Brain microvascular endothelial cell (primary cell): Measurements from ENCODE around the gene ZNF418.
"Not testable (repeated sequence)": the region's sequence is repeated elsewhere in the genome, so short reads cannot be mapped to it uniquely, and the experiment has no call there.

Experiments
- DNase-seq: peaks from one replicate; pipeline ENCODE4 v3.0.0-alpha.2; 2020
- H3K27ac ChIP-seq: fragments of 250-450 bp; sonication (Bioruptor Pico); 2 replicates; pipeline ENCODE4 v1.5.1; 2020; ENCODE audit warnings: mild to moderate bottlenecking, moderate library complexity
- H3K27me3 ChIP-seq: fragments of 250-450 bp; sonication (Bioruptor Pico); replicated peaks from 2 replicates; pipeline ENCODE4 v1.5.1; 2020; ENCODE audit warnings: mild to moderate bottlenecking
- H3K36me3 ChIP-seq: fragments of 250-450 bp; sonication (Bioruptor Pico); replicated peaks from 2 replicates; pipeline ENCODE4 v1.5.1; 2020; ENCODE audit warnings: mild to moderate bottlenecking
- H3K4me3 ChIP-seq: 2 replicates; pipeline ENCODE4 v1.5.1; 2011; ENCODE audit warnings: low read depth, mild to moderate bottlenecking, control low read depth, low read length, moderate library complexity
- in situ Hi-C: cut with HindIII; loops from 2 replicates; pipeline ENCODE4 v1.10.0; 2017; ENCODE audit warnings: low sequenced_read_pairs, low pct_ligation_motif_present
- TF ChIP-seq, protein P1 (sequence below): IDR thresholded peaks from 2 replicates; pipeline ENCODE4 v1.5.1; 2011; ENCODE audit warnings: low read depth, mild to moderate bottlenecking, moderate library complexity, low read length, control low read depth, inconsistent platforms; ENCODE audit errors: missing control alignments

The ZNF418 gene

DNA sequence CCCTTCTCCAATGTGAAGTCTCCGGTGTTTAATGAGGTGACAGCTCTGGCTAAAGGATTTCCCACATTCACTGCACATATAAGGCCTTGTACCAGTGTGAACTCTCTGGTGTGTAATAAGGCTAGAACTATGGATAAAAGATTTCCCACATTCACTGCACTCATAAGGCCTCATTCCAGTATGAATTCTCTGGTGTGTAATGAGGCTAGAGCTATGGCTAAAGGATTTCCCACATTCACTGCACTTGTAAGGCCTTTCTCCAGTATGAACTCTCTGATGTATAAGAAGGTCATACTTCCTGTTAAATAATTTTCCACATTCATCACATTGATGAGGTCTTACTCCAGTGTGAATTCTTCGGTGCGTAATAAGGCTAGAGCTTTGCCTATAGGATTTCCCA, 6.4 kb upstream of the ZNF418 start:
- H3K36me3 ChIP-seq = peaks cover 25% of the 10 kb centered on the region
- H3K27me3 ChIP-seq = no peaks in the 10 kb centered on the region
- no peak for DNase-seq
- in situ Hi-C loops = no loop called here
- no peak overlapping the region for H3K4me3 ChIP-seq
- TF ChIP-seq, protein P1, sequence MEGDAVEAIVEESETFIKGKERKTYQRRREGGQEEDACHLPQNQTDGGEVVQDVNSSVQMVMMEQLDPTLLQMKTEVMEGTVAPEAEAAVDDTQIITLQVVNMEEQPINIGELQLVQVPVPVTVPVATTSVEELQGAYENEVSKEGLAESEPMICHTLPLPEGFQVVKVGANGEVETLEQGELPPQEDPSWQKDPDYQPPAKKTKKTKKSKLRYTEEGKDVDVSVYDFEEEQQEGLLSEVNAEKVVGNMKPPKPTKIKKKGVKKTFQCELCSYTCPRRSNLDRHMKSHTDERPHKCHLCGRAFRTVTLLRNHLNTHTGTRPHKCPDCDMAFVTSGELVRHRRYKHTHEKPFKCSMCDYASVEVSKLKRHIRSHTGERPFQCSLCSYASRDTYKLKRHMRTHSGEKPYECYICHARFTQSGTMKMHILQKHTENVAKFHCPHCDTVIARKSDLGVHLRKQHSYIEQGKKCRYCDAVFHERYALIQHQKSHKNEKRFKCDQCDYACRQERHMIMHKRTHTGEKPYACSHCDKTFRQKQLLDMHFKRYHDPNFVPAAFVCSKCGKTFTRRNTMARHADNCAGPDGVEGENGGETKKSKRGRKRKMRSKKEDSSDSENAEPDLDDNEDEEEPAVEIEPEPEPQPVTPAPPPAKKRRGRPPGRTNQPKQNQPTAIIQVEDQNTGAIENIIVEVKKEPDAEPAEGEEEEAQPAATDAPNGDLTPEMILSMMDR = no peak
- H3K27ac ChIP-seq = no peak overlapping the region

DNA sequence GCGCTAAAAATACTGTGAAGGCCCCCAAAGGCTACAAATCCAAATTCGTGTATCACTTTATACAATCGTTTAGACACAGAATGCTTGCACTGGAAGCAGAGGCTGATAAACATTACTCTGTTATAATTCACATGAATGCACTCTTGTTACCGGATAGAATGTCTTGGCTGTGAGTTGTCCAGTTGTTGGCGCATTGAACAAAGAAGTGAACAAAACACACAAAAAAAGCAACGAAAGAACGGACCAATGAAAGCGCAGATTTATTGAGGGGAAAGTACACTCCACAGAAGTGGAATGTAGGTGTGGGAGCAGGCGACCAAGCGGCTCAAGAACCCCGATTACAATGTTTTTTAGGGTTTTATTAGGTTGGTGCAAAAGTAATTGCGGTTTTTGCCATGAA, 529 bp upstream of the ZNF418 start:
- H3K36me3 ChIP-seq = no peaks in the 10 kb centered on the region
- DNase-seq = no peak
- H3K4me3 ChIP-seq = no peak overlapping the region
- in situ Hi-C loops = no loop called here
- no peak overlapping the region for H3K27ac ChIP-seq
- TF ChIP-seq, protein P1 = no peak
- H3K27me3 ChIP-seq = no peaks in the 10 kb centered on the region

DNA sequence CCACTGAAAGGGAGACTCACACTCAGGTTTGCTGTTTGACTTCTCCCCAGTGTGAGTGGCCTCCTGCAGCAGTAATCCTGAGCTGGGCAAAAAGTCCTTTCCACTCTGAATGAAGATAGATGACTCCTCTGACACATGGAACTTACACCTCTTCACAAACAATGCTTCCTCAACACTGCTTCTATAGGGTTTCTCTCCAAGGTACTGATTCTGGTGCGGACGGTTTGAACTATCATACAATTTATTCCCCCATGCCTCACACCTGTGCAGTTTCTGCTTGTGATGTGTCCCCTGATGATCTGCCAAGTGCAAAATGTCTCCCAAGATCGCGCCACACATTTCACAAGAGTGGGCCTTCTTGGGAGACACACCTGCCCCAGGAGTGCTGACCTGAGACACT, 7.6 kb downstream of the ZNF418 start:
- in situ Hi-C loops = no loop called here
- peaks cover 31% of the 10 kb centered on the region for H3K36me3 ChIP-seq

DNA sequence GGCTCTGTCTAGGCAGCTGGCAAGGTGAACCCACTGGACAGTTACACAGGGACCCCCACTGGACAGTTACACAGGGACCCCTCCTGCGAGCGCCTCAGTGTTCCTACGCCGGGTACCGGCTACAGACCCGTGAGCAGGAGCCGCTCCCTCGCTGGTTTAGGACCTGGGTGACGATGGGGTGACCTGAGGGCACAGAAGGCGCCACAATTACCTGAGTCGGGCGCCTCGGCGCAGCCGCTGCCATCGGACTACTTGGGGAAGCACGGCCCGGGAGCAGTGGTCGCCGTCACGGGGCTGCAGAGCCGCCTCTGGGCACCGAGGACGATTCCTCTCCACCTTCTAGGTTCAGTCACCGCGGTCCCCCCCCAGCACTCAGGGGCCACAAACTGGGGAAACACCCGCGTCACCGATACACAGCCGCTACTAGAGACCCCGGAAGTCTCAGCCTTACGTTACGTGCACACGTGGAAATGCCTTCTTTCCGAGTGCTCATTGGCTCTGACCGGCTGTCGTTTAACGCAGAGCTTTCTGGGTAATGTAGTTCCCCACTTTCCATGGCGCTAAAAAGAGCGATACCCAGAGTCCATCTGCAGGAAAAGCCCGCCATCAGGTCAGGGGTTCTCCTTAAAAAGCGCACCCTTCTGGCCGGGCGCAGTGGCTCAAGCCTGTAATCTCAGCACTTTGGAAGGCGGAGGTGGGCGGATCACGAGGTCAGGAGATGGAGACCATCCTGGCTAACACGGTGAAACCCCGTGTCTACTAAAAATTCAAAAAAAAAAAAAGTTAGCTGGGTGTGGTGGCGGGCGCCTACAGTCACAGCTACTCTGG, 18.8 kb downstream of the ZNF418 start, which contains the start of gene ZNF417:
Gene ZNF417 (minus strand): TSS at position 425 of the 828 bp plus-strand sequence. CDS start 181 bp downstream, at position 244.
- Histone ChIP-seq H3K27ac (peak within 1 kb of the TSS; percentile 62), H3K36me3 (peaks cover 12% of the 10 kb centered on the region), H3K4me3 (peak within 1 kb of the TSS; percentile 78)
- DNase-seq = peak; percentile 95
- TF ChIP-seq, protein P1 = peak; percentile 56
- H3K27me3 ChIP-seq, in situ Hi-C loops: not testable (repeated sequence)

More for the DNA sequence above, 7.6 kb downstream of the ZNF418 start:
- no peak overlapping the region for H3K27ac ChIP-seq
- H3K27me3 ChIP-seq = no peaks in the 10 kb centered on the region
- H3K4me3 ChIP-seq = no peak overlapping the region
- no peak for DNase-seq
- TF ChIP-seq, protein P1 = no peak

DNA sequence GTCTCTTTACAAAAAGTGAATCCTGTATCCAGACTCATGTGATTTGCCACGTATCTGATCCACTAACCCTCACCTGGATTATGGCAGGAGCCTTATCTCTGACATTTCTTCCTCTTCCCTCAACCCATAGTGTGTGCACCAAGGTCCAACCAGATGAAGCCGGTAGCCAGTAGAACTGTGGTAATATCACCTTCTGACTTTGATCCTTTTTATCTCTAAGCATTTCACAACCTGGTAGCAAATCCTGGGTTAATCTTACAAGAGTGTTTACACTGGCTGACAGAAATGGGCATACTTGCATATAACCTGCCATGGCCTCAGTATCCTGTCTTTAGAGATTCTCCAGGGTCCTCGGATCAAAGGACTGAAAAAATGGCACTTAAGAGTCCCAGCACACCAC, 20.7 kb downstream of the ZNF418 start:
- Histone ChIP-seq H3K36me3 (peaks cover 23% of the 10 kb centered on the region), H3K27me3 (no peaks in the 10 kb centered on the region), H3K27ac (no peak overlapping the region), H3K4me3 (no peak overlapping the region)
- in situ Hi-C loops = no loop called here
- TF ChIP-seq, protein P1 = no peak
- DNase-seq = no peak

DNA sequence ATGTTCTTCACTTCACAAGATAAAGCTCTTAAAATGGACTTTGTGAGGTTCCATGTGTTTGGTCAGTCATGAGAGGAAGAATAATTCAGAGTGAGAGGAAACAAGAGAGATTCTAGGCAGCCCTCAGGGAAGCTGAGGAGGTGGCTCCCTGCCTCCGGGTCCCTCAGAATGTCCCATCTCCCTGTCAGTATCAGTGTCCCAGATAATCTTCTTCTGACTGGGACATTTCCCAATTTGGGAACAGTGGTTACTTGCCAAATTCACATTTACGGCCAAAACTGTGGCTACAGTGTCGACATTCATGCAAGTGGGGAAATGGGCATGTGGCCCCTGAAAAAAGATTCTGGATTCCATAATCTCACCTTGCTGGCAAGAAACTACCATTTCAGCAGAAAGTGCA, 27.8 kb downstream of the ZNF418 start:
- in situ Hi-C loops = no loop called here
- TF ChIP-seq, protein P1 = no peak
- peaks cover 25% of the 10 kb centered on the region for H3K36me3 ChIP-seq
- H3K4me3 ChIP-seq = no peak overlapping the region
- no peaks in the 10 kb centered on the region for H3K27me3 ChIP-seq
- DNase-seq = no peak
- no peak overlapping the region for H3K27ac ChIP-seq
